Measurements from ENCODE around the gene RAD23B. TPM values are rescaled to one million over a fixed set of nuclear protein-coding genes. Genes with fewer than 3 reads are reported as not detected.

The RAD23B gene
- polyA plus RNA-seq, 1 donor = 92.7 TPM

DNA sequence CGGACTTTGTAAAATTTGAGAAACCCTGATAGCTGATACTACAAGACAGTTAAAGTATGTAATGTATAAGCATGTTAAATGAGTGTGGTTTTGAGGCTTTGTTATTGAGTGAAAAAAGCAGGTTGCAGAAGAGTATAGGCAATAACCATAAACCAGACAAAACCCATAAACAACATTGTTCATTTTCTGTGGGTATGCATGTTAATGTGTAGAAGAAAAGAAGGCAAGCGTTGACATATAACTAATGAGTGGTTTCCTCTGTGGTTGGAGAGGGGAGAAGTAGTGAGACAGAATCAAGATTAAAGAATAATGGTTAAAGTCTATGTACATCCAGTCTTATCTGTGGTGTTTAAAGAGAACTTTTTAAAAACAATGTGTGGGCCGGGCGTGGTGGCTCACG, 26.2 kb downstream of the RAD23B start:
- no CpG with 5 or more reads among the region's 5 CpGs for WGBS (ENCODE audit: insufficient coverage, low lambda C conversion rate)
- Histone ChIP-seq H3K9me3 (ENCODE audit: control insufficient read depth, low read depth, low read length) (no peaks in the 10 kb centered on the region), H3K36me3 (ENCODE audit: control insufficient read depth, insufficient read depth, low read length) (peaks cover 50% of the 10 kb centered on the region), H3K27ac (ENCODE audit: low read length) (peak overlapping the region; percentile 75), H3K4me3 (ENCODE audit: low read length) (no peak overlapping the region), H3K4me1 (ENCODE audit: control insufficient read depth, insufficient read depth, low read length) (peaks cover 8% of the 10 kb centered on the region), H3K27me3 (ENCODE audit: control insufficient read depth, insufficient read depth, low read length) (no peaks in the 10 kb centered on the region)
- DNase-seq = no peak

DNA sequence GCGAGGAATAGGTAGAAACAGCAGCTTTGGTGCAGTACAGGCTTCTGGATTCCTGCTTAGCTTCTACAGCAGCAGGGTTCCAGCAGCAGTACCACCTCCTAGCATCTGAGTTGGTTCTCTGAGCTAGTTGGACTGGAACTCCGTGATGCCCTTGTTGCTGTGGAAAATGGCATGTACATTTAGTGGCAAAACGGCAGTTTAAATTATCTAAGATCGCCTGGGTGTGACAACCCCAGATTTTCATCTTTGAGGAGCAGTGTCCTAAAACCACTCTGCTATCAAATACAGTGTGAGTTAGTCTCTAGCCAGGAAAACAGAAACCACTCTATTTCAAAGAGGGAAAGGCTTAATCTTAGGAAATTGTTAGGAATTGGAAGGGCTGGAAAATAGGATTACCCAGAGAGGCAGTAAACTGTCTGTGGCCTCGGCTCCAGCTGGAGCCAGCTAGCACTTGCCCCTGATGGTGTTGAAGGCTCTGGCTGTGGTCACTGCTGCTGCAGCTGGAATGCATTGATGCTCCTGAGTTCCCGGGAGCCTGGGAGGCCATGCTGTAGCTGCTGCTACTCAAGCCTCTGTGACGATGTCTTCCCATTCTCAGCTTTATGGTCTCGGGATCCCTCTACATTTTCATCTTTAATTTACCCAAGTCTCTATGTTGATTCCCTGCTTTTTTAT, 29.4 kb downstream of the RAD23B start:
- Histone ChIP-seq H3K4me1 (ENCODE audit: control insufficient read depth, insufficient read depth, low read length) (no peaks in the 10 kb centered on the region), H3K4me3 (ENCODE audit: low read length) (no peak overlapping the region), H3K36me3 (ENCODE audit: control insufficient read depth, insufficient read depth, low read length) (peaks cover 37% of the 10 kb centered on the region), H3K27me3 (ENCODE audit: control insufficient read depth, insufficient read depth, low read length) (no peaks in the 10 kb centered on the region), H3K9me3 (ENCODE audit: control insufficient read depth, low read depth, low read length) (no peaks in the 10 kb centered on the region), H3K27ac (ENCODE audit: low read length) (no peak overlapping the region)
- 100% methylated on average over 2 of the region's 8 CpGs for WGBS (ENCODE audit: insufficient coverage, low lambda C conversion rate)
- DNase-seq = no peak

DNA sequence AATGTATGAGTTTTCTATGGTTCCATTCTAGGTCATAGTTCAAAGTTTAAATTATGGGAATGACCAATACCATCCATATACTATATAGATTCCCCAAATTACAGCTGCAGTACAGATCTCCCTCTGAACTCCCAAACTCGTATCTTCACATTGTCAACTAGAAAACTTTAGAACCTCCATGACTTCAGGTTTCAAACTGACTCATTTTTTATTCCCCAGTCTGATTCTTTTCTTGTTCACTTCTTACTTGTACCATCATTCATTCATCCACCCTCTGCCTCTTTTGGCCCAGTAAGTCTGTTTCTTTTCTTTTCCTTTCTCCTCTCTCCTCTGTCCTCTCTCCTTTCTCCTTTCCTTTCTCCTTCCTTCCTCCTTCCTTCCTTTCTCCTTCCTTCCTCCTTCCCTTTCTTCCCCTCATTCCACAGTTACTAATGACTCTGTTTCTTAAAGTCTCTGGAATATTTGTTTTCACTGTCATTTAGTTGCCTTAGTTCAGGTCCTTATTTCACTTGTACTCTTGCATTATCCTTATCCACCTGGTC, 30.5 kb downstream of the RAD23B start:
- WGBS (ENCODE audit: insufficient coverage, low lambda C conversion rate) = 92% methylated on average over 1 of the region's 1 CpG
- no peak for DNase-seq
- Histone ChIP-seq H3K36me3 (ENCODE audit: control insufficient read depth, insufficient read depth, low read length) (peaks cover 43% of the 10 kb centered on the region), H3K4me3 (ENCODE audit: low read length) (no peak overlapping the region), H3K4me1 (ENCODE audit: control insufficient read depth, insufficient read depth, low read length) (no peaks in the 10 kb centered on the region), H3K27ac (ENCODE audit: low read length) (no peak overlapping the region), H3K9me3 (ENCODE audit: control insufficient read depth, low read depth, low read length) (no peaks in the 10 kb centered on the region), H3K27me3 (ENCODE audit: control insufficient read depth, insufficient read depth, low read length) (no peaks in the 10 kb centered on the region)

DNA sequence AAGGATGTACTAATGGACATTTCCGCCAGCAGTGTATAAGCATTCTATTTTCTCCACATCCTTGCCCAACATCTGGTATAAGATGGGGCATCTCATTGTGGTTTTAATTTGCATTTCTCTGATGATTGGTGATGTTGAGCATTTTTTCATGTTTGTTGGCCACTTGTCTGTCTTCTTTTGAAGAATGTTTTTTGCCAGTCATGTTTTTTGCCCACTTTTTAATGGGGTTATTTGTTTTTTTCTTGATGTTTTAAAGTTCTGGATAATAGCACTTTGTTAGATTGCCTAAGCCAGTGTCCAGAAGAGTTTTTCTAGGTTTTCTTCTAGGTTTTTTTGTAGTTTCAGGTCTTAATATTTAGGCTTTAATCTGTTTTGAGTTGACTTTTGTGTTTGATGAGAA, 31.7 kb downstream of the RAD23B start:
- Histone ChIP-seq H3K36me3 (ENCODE audit: control insufficient read depth, insufficient read depth, low read length) (peaks cover 42% of the 10 kb centered on the region), H3K4me3 (ENCODE audit: low read length) (no peak overlapping the region), H3K9me3 (ENCODE audit: control insufficient read depth, low read depth, low read length) (no peaks in the 10 kb centered on the region), H3K27me3 (ENCODE audit: control insufficient read depth, insufficient read depth, low read length) (no peaks in the 10 kb centered on the region), H3K27ac (ENCODE audit: low read length) (no peak overlapping the region), H3K4me1 (ENCODE audit: control insufficient read depth, insufficient read depth, low read length) (no peaks in the 10 kb centered on the region)
- WGBS (ENCODE audit: insufficient coverage, low lambda C conversion rate) = no CpG with 5 or more reads among the region's 1 CpG
- DNase-seq = no peak

DNA sequence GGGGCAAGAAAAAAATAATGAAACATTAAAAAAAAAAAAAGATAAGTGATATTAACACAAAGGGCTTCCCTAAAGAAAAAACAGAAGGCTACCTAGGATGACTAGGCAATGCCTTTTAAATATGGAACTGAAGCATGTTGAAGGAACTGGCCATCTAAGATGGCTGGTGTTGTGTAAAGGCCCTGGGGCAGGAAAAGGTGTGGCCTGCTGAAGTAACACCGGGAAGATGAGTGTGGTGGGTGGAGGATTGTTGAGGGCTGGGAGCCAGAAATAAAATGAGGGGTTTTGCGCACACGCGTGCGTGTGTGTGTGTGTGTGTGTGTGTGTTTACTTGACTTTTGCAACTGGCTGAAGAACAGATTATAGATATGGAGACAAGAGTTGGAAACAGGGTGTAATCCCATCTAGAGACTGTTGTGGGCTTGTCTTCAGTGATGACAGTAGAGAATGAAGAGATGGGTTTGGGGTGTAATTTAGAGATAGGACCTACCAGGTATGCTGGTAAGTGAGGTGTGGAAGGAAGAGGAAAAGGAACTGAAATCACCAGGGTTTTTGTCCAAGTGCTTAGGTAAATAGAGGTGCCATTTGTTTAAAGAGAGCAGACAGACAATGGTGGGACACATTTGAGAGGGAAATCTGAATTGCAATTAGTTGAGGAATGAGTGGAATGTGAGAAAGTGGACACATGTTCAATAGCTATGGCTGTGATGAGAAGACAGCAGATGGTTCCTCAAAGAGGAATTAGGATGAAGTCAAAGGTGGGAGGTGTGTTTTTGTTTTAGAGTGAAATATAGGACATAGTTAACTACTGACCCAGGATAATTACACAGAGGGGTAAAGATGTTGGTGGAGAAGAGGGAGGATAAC, 33.9 kb downstream of the RAD23B start:
- WGBS (ENCODE audit: insufficient coverage, low lambda C conversion rate) = 87% methylated on average over 3 of the region's 5 CpGs
- H3K4me1 ChIP-seq (ENCODE audit: control insufficient read depth, insufficient read depth, low read length) = no peaks in the 10 kb centered on the region
- no peak overlapping the region for H3K4me3 ChIP-seq (ENCODE audit: low read length)
- DNase-seq = no peak
- H3K27ac ChIP-seq (ENCODE audit: low read length) = no peak overlapping the region
- H3K27me3 ChIP-seq (ENCODE audit: control insufficient read depth, insufficient read depth, low read length) = no peaks in the 10 kb centered on the region
- no peaks in the 10 kb centered on the region for H3K9me3 ChIP-seq (ENCODE audit: control insufficient read depth, low read depth, low read length)
- peaks cover 45% of the 10 kb centered on the region for H3K36me3 ChIP-seq (ENCODE audit: control insufficient read depth, insufficient read depth, low read length)

DNA sequence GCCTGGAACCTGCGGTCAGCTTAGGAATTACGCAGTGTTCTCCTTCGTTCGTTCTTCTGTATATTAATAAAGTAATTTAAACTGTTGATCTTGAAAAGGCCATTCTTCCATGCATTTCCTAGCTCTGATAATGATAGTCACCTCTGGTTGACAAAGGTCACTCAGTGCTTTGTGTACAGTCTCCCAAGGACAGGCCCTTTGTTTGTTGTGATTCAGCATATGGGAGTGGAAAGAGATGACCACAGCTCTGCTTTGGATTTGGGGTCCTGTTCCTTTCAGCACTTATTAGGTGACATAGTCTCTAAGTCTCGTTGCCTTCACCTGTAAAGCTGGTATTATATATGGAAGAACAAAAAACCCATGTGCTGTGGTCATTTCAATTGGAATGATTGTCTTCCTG, 39.6 kb downstream of the RAD23B start:
- no peak overlapping the region for H3K27ac ChIP-seq (ENCODE audit: low read length)
- 80% methylated on average over 1 of the region's 5 CpGs for WGBS (ENCODE audit: insufficient coverage, low lambda C conversion rate)
- DNase-seq = no peak
- H3K27me3 ChIP-seq (ENCODE audit: control insufficient read depth, insufficient read depth, low read length) = no peaks in the 10 kb centered on the region
- H3K4me3 ChIP-seq (ENCODE audit: low read length) = no peak overlapping the region
- peaks cover 46% of the 10 kb centered on the region for H3K36me3 ChIP-seq (ENCODE audit: control insufficient read depth, insufficient read depth, low read length)
- H3K4me1 ChIP-seq (ENCODE audit: control insufficient read depth, insufficient read depth, low read length) = no peaks in the 10 kb centered on the region
- H3K9me3 ChIP-seq (ENCODE audit: control insufficient read depth, low read depth, low read length) = peaks cover 6% of the 10 kb centered on the region

DNA sequence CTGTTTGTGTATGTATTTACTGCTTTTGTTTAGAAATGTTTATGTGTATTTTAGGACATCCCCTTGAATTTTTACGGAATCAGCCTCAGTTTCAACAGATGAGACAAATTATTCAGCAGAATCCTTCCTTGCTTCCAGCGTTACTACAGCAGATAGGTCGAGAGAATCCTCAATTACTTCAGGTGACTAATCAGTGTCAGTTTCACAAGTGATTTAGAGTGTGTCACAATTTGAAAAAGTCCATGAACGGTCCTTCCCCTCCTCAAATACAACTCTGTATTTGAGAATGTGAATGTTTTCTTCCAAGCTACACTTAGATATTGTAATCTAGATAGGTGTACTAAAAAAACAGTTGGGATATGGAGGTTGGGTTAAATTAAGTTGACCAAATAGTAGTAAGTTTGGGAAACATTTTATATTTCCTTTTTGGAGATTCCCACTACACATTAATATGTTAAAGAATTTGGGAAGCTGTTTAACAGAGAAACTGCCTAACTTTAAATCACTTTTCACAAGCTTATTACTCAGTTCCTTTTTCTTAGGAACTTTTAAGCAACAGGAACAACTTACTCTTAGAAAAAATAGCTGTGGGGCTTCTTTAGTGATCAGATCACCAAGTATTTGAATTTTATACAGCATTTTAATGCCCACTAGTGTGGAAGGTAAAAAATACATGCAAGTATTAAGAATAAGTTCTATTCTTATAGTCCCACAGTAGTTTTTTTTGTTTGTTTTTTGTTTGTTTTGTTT, 40.9 kb downstream of the RAD23B start:
- H3K4me3 ChIP-seq (ENCODE audit: low read length) = no peak overlapping the region
- H3K27me3 ChIP-seq (ENCODE audit: control insufficient read depth, insufficient read depth, low read length) = no peaks in the 10 kb centered on the region
- WGBS (ENCODE audit: insufficient coverage, low lambda C conversion rate) = 73% methylated on average over 2 of the region's 4 CpGs
- H3K9me3 ChIP-seq (ENCODE audit: control insufficient read depth, low read depth, low read length) = peaks cover 6% of the 10 kb centered on the region
- no peak for DNase-seq
- no peak overlapping the region for H3K27ac ChIP-seq (ENCODE audit: low read length)
- H3K4me1 ChIP-seq (ENCODE audit: control insufficient read depth, insufficient read depth, low read length) = no peaks in the 10 kb centered on the region
- H3K36me3 ChIP-seq (ENCODE audit: control insufficient read depth, insufficient read depth, low read length) = peaks cover 42% of the 10 kb centered on the region

DNA sequence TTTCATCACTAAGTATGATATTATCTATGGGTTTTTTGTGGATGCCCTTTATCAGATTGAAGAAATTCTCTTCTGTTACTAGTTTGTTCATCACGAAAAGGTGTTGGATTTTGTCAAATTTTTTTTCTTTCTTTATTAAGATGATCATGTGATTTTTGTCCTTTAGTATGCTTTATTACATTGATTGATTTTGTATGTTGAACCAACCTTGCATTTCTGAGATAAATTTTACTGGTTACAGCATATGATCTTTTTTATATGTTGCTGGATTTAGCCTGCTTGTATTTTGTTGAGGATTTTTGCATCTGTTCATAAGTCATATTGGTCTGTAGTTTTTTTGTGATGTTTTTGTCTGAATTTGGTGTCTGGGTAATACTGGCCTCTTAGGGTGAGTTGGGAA, 42.8 kb downstream of the RAD23B start:
- H3K27me3 ChIP-seq (ENCODE audit: control insufficient read depth, insufficient read depth, low read length) = no peaks in the 10 kb centered on the region
- H3K27ac ChIP-seq (ENCODE audit: low read length) = no peak overlapping the region
- H3K4me1 ChIP-seq (ENCODE audit: control insufficient read depth, insufficient read depth, low read length) = no peaks in the 10 kb centered on the region
- H3K4me3 ChIP-seq (ENCODE audit: low read length) = no peak overlapping the region
- no peak for DNase-seq
- WGBS (ENCODE audit: insufficient coverage, low lambda C conversion rate) = 100% methylated on average over 1 of the region's 1 CpG
- H3K36me3 ChIP-seq (ENCODE audit: control insufficient read depth, insufficient read depth, low read length) = peaks cover 46% of the 10 kb centered on the region
- peaks cover 6% of the 10 kb centered on the region for H3K9me3 ChIP-seq (ENCODE audit: control insufficient read depth, low read depth, low read length)

DNA sequence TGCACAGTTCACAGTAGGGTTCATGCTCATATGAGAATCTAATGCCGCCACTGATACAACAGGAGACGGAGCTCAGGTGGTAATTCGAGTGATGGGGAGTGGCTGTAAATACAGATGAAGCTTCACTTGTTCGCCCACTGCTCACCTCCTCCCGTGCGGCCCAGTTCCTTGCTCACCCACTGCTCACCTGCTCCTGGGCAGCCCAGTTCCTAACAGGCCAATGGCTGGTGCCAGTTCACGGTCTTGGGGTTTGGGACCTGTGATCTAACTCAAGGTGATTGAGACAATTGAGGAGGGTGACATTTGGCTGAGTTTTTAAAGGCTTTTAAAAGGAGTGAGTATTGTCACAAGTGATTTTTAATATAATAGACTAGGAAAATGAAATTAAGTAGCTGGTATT, 45.4 kb downstream of the RAD23B start:
- Histone ChIP-seq H3K36me3 (ENCODE audit: control insufficient read depth, insufficient read depth, low read length) (peaks cover 58% of the 10 kb centered on the region), H3K27me3 (ENCODE audit: control insufficient read depth, insufficient read depth, low read length) (no peaks in the 10 kb centered on the region), H3K4me1 (ENCODE audit: control insufficient read depth, insufficient read depth, low read length) (no peaks in the 10 kb centered on the region), H3K4me3 (ENCODE audit: low read length) (no peak overlapping the region), H3K9me3 (ENCODE audit: control insufficient read depth, low read depth, low read length) (peaks cover 6% of the 10 kb centered on the region), H3K27ac (ENCODE audit: low read length) (no peak overlapping the region)
- no peak for DNase-seq
- WGBS (ENCODE audit: insufficient coverage, low lambda C conversion rate) = no CpG with 5 or more reads among the region's 7 CpGs

DNA sequence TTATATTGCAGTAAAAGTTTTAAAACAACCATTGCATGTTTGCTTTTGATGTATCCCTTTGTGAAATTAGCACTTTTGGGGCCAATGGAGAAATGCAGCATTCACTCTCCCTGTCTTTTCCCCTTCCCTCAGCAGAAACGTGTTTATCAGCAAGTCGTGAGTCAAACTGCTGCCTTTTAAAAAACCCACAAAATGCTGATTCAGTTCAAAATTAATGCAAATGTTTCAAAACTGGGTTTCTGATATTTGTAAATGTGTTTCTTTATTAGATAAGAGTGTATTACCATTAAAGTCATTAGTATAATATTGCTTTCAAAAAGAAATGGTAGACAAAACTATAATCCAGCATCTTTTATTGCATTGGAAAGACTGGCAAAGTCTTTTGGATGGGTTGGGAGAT, 47.3 kb downstream of the RAD23B start:
- no CpG with 5 or more reads among the region's 2 CpGs for WGBS (ENCODE audit: insufficient coverage, low lambda C conversion rate)
- Histone ChIP-seq H3K4me3 (ENCODE audit: low read length) (no peak overlapping the region), H3K9me3 (ENCODE audit: control insufficient read depth, low read depth, low read length) (peaks cover 6% of the 10 kb centered on the region), H3K27ac (ENCODE audit: low read length) (no peak overlapping the region), H3K36me3 (ENCODE audit: control insufficient read depth, insufficient read depth, low read length) (peaks cover 64% of the 10 kb centered on the region), H3K4me1 (ENCODE audit: control insufficient read depth, insufficient read depth, low read length) (no peaks in the 10 kb centered on the region), H3K27me3 (ENCODE audit: control insufficient read depth, insufficient read depth, low read length) (no peaks in the 10 kb centered on the region)
- DNase-seq = no peak
